ENCODE results near the gene NLGN1.

The NLGN1 gene

GRCh38 chr3:173977747-173978146, 580.2 kb downstream of the NLGN1 start:
- H3K36me3 ChIP-seq (ENCODE audit: control insufficient read depth, insufficient read depth, low read length), result no peaks in the 10 kb centered on the region
- H3K9ac ChIP-seq (ENCODE audit: low read depth, low read length), result no peak overlapping the region
- H3K27me3 ChIP-seq (ENCODE audit: control insufficient read depth, insufficient read depth, low read length), result no peaks in the 10 kb centered on the region
- H3K4me1 ChIP-seq (ENCODE audit: control insufficient read depth, insufficient read depth, low read length), result no peaks in the 10 kb centered on the region
- H3K9me3 ChIP-seq (ENCODE audit: control insufficient read depth, insufficient read depth, low read length), result no peaks in the 10 kb centered on the region
- H3K4me3 ChIP-seq (ENCODE audit: low read depth, low read length), result no peak overlapping the region

- Histone ChIP-seq H3K36me3 (ENCODE audit: control insufficient read depth, insufficient read depth, low read length) (no peaks in the 10 kb centered on the region), H3K9me3 (ENCODE audit: control insufficient read depth, insufficient read depth, low read length) (no peaks in the 10 kb centered on the region), H3K9ac (ENCODE audit: low read depth, low read length) (no peak overlapping the region), H3K4me3 (ENCODE audit: low read depth, low read length) (no peak overlapping the region), H3K27me3 (ENCODE audit: control insufficient read depth, insufficient read depth, low read length) (no peaks in the 10 kb centered on the region), H3K4me1 (ENCODE audit: control insufficient read depth, insufficient read depth, low read length) (no peaks in the 10 kb centered on the region)
These were observed 585.8 kb downstream of the NLGN1 start for GRCh38 chr3:173983343-173983742.

GRCh38 chr3:173986861-173987410, 589.4 kb downstream of the NLGN1 start:
- no peak overlapping the region for H3K4me3 ChIP-seq (ENCODE audit: low read depth, low read length)
- no peak overlapping the region for H3K9ac ChIP-seq (ENCODE audit: low read depth, low read length)
- no peaks in the 10 kb centered on the region for H3K36me3 ChIP-seq (ENCODE audit: control insufficient read depth, insufficient read depth, low read length)
- no peaks in the 10 kb centered on the region for H3K27me3 ChIP-seq (ENCODE audit: control insufficient read depth, insufficient read depth, low read length)
- no peaks in the 10 kb centered on the region for H3K4me1 ChIP-seq (ENCODE audit: control insufficient read depth, insufficient read depth, low read length)
- H3K9me3 ChIP-seq (ENCODE audit: control insufficient read depth, insufficient read depth, low read length), result no peaks in the 10 kb centered on the region

GRCh38 chr3:173988909-173989308, 591.4 kb downstream of the NLGN1 start:
- no peaks in the 10 kb centered on the region for H3K4me1 ChIP-seq (ENCODE audit: control insufficient read depth, insufficient read depth, low read length)

DNA sequence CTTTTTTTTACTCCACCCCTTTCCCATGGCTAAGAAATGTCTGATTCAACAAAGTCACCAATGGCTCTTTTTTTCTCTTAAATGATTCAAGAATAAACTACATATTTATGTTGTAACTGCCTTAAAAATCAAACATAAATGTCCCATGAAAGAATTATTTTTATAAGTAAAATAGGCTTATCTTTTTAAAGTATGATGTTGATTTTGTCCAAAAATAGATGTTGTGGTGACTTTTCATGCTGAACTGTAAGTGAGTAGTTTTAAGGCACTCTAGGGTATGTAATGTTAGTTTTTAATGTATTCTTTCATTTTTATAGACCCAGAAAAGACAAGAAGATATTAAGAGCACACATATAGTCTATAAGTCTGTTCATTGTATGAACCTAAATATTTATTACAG, 594.9 kb downstream of the NLGN1 start:
- Histone ChIP-seq H3K9me3 (ENCODE audit: control insufficient read depth, insufficient read depth, low read length) (no peaks in the 10 kb centered on the region), H3K27me3 (ENCODE audit: control insufficient read depth, insufficient read depth, low read length) (no peaks in the 10 kb centered on the region), H3K4me1 (ENCODE audit: control insufficient read depth, insufficient read depth, low read length) (no peaks in the 10 kb centered on the region), H3K36me3 (ENCODE audit: control insufficient read depth, insufficient read depth, low read length) (no peaks in the 10 kb centered on the region), H3K4me3 (ENCODE audit: low read depth, low read length) (no peak overlapping the region), H3K9ac (ENCODE audit: low read depth, low read length) (no peak overlapping the region)

More at GRCh38 chr3:173988909-173989308, 591.4 kb downstream of the NLGN1 start:
- H3K9me3 ChIP-seq (ENCODE audit: control insufficient read depth, insufficient read depth, low read length), result no peaks in the 10 kb centered on the region
- H3K4me3 ChIP-seq (ENCODE audit: low read depth, low read length), result no peak overlapping the region
- no peaks in the 10 kb centered on the region for H3K27me3 ChIP-seq (ENCODE audit: control insufficient read depth, insufficient read depth, low read length)
- no peaks in the 10 kb centered on the region for H3K36me3 ChIP-seq (ENCODE audit: control insufficient read depth, insufficient read depth, low read length)
- H3K9ac ChIP-seq (ENCODE audit: low read depth, low read length), result no peak overlapping the region

DNA sequence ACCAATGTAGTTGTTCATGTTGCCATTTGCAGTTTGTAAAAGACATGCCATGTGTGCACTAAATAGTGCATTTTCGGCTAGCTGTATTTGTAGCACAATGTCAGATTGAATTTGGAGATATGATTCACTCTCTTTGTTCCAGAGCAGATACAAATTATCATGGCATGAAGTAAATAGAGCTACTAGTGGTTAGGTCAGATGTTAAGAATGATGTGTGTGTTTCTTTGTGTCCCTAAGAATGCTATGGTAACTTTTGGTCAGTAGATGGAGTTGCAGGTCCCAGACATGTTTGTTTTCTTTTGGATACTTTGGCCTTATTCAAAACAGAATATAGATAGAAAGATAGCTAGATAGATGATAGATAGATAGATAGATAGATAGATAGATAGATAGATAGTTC, 595.8 kb downstream of the NLGN1 start:
- Histone ChIP-seq H3K9ac (ENCODE audit: low read depth, low read length) (no peak overlapping the region), H3K27me3 (ENCODE audit: control insufficient read depth, insufficient read depth, low read length) (no peaks in the 10 kb centered on the region), H3K4me1 (ENCODE audit: control insufficient read depth, insufficient read depth, low read length) (no peaks in the 10 kb centered on the region), H3K4me3 (ENCODE audit: low read depth, low read length) (no peak overlapping the region), H3K36me3 (ENCODE audit: control insufficient read depth, insufficient read depth, low read length) (no peaks in the 10 kb centered on the region), H3K9me3 (ENCODE audit: control insufficient read depth, insufficient read depth, low read length) (no peaks in the 10 kb centered on the region)

DNA sequence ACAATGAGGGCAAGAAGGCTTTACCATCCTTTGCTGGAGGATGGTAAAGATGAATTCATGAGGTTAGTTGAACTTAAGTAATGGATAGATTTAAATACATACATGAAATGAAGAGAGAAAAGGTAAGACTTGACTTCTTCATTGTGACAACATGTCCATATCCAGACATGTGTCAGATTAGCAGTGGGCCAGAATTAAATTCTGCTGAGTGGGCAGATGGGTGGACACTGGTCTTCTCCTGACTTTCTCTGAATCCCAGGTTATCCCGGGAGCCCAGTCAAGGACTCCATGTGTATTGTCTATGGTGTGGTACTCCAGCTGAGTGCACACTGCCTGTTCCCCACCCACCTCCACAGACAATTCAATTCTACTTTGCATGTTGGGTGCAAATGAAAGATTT, 603.1 kb downstream of the NLGN1 start:
- Histone ChIP-seq H3K4me3 (ENCODE audit: low read depth, low read length) (no peak overlapping the region), H3K36me3 (ENCODE audit: control insufficient read depth, insufficient read depth, low read length) (no peaks in the 10 kb centered on the region), H3K9me3 (ENCODE audit: control insufficient read depth, insufficient read depth, low read length) (no peaks in the 10 kb centered on the region), H3K27me3 (ENCODE audit: control insufficient read depth, insufficient read depth, low read length) (no peaks in the 10 kb centered on the region), H3K4me1 (ENCODE audit: control insufficient read depth, insufficient read depth, low read length) (no peaks in the 10 kb centered on the region), H3K9ac (ENCODE audit: low read depth, low read length) (no peak overlapping the region)

DNA sequence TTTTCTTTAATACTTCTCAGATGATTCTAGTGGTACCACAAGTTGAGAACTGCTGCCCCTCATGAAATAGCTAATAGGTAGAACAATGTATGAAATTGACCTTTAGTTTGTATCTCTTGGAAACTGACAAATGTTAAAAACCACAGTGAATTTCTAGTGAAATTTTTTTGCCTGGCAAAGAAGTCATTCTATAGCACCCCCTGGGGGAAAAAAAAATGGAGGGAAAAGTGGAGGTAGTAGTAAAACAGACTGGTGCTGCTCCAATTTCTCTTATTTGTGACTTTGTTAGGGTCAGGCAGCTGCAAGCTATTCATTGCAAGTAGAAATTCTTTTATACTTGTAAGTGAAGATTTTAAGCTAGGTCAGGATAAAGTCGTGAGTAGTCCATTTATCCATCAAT, 605.0 kb downstream of the NLGN1 start:
- H3K36me3 ChIP-seq (ENCODE audit: control insufficient read depth, insufficient read depth, low read length), result no peaks in the 10 kb centered on the region

GRCh38 chr3:174010907-174011306, 613.4 kb downstream of the NLGN1 start:
- Histone ChIP-seq H3K4me1 (ENCODE audit: control insufficient read depth, insufficient read depth, low read length) (peaks cover 4% of the 10 kb centered on the region), H3K27me3 (ENCODE audit: control insufficient read depth, insufficient read depth, low read length) (no peaks in the 10 kb centered on the region), H3K9ac (ENCODE audit: low read depth, low read length) (no peak overlapping the region), H3K4me3 (ENCODE audit: low read depth, low read length) (no peak overlapping the region), H3K9me3 (ENCODE audit: control insufficient read depth, insufficient read depth, low read length) (no peaks in the 10 kb centered on the region), H3K36me3 (ENCODE audit: control insufficient read depth, insufficient read depth, low read length) (no peaks in the 10 kb centered on the region)

More for the DNA sequence above, 605.0 kb downstream of the NLGN1 start:
- H3K9ac ChIP-seq (ENCODE audit: low read depth, low read length), result no peak overlapping the region
- no peak overlapping the region for H3K4me3 ChIP-seq (ENCODE audit: low read depth, low read length)
- H3K27me3 ChIP-seq (ENCODE audit: control insufficient read depth, insufficient read depth, low read length), result no peaks in the 10 kb centered on the region
- H3K4me1 ChIP-seq (ENCODE audit: control insufficient read depth, insufficient read depth, low read length), result no peaks in the 10 kb centered on the region
- H3K9me3 ChIP-seq (ENCODE audit: control insufficient read depth, insufficient read depth, low read length), result no peaks in the 10 kb centered on the region

- no peak overlapping the region for H3K9ac ChIP-seq (ENCODE audit: low read depth, low read length)
- H3K9me3 ChIP-seq (ENCODE audit: control insufficient read depth, insufficient read depth, low read length), result no peaks in the 10 kb centered on the region
- no peaks in the 10 kb centered on the region for H3K36me3 ChIP-seq (ENCODE audit: control insufficient read depth, insufficient read depth, low read length)
- H3K4me1 ChIP-seq (ENCODE audit: control insufficient read depth, insufficient read depth, low read length), result peaks cover 1% of the 10 kb centered on the region
- no peak overlapping the region for H3K4me3 ChIP-seq (ENCODE audit: low read depth, low read length)
- H3K27me3 ChIP-seq (ENCODE audit: control insufficient read depth, insufficient read depth, low read length), result no peaks in the 10 kb centered on the region
These were observed 618.6 kb downstream of the NLGN1 start for GRCh38 chr3:174016186-174016585.

DNA sequence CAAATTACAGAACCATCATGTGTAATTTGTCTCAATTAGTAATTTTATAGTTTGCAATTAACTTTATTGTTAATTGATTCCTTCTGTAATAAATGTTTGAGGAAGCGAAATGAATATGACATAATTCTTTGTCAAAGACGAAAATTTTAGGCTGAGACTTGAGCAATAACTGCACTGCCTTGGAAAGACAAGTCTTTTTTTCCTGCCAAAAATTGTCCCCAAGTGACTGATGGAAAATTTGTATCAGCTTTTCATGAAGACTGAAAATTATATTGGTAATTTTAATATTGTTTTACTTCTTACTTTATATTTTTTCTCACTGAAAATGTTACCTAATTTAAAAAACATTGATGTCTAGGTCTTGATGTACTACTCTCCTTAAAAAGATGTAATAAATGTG, 622.6 kb downstream of the NLGN1 start:
- Histone ChIP-seq H3K36me3 (ENCODE audit: control insufficient read depth, insufficient read depth, low read length) (no peaks in the 10 kb centered on the region), H3K27me3 (ENCODE audit: control insufficient read depth, insufficient read depth, low read length) (no peaks in the 10 kb centered on the region), H3K9me3 (ENCODE audit: control insufficient read depth, insufficient read depth, low read length) (no peaks in the 10 kb centered on the region), H3K4me1 (ENCODE audit: control insufficient read depth, insufficient read depth, low read length) (no peaks in the 10 kb centered on the region), H3K4me3 (ENCODE audit: low read depth, low read length) (no peak overlapping the region), H3K9ac (ENCODE audit: low read depth, low read length) (no peak overlapping the region)

DNA sequence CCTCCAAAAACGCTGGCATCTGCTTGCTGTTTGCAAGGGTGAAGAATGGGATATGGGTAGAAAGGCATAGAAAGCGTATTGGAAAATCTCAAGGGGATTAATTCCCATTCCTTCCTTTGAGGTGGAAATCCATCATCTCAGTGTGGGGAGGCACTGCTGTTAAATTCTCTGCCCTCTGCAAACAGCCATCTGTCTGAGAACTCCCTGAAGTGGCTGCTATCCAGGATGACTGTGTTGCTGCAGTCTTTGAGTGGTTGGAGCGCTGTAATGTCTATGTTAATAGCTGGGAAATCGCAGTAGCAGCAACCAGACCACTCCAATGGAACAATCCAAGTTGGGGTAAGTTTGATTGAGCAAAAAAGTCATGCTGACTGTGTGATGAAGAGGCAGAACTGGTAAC, 625.9 kb downstream of the NLGN1 start:
- Histone ChIP-seq H3K4me1 (ENCODE audit: control insufficient read depth, insufficient read depth, low read length) (no peaks in the 10 kb centered on the region), H3K4me3 (ENCODE audit: low read depth, low read length) (no peak overlapping the region), H3K9me3 (ENCODE audit: control insufficient read depth, insufficient read depth, low read length) (no peaks in the 10 kb centered on the region), H3K9ac (ENCODE audit: low read depth, low read length) (no peak overlapping the region), H3K27me3 (ENCODE audit: control insufficient read depth, insufficient read depth, low read length) (no peaks in the 10 kb centered on the region), H3K36me3 (ENCODE audit: control insufficient read depth, insufficient read depth, low read length) (no peaks in the 10 kb centered on the region)

All from iPS-15b (cell line).